ENCODE data around the gene KRT16. TPM values are rescaled to one million over a fixed set of nuclear protein-coding genes. Genes with fewer than 3 reads are reported as not detected.
A peak's percentile ranks its signal among the peaks of the same experiment; 100 is the strongest.
"Not testable (repeated sequence)": the region's sequence is repeated elsewhere in the genome, so short reads cannot be mapped to it uniquely, and the experiment has no call there.

KRT16 gene
- total RNA-seq, 1 donor from 2014 or later: not detected

DNA sequence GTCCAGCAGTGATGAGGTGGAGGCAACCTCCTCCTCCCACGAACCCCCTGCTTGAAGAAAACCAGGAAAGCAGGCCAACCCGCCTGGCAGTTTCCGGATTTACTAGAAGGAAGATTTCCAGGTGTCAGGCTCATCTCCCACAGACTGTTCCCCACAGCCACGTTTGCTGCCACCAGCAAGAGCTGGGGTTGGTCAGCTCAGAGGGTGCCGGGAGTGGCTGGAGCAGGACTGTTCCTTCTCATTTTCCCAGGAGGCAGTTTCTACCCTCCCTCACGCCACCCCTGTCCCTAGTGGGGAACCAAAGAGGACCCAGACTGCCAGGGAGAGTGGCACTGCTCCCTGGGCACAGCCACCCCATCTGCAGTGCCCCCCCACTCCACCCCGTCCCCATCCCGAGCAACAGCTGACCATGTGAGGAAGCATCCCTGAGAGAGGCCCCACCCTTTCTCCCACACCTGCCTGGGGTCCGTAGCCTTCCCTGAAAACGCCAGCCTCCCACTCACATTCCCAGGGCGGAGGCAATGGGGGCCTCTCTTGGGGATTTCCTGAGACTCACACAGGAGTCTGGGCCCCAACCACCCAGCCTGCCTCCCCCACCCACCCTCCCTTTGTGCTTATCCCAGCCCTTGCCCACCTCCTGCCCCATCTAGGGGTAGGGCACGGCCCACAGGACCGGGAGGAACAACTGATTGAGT is 5.9 kb upstream of the KRT16 start:
- no peak for DNase-seq (ENCODE audit: low spot score)

DNA sequence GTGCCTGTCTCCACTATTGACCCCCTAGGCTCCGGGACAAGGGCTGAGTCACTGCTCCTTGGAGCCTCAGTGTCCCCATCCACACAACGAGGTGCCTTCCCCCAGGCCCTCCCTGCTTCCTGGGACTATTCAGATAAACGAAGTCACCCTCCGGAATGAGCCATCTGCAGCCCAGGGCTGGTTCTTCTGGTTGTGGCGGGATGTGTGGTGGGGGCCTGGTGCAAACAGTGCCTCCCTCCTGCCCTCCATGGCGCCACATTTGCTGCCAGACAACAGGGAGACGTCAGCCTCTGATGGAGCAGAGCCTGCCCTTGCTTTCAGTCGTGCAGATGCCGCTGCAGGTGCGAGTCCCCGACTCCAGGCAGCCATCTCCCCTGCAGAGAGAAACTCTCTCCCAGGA is 5.1 kb upstream of the KRT16 start:
- no peaks in the 10 kb centered on the region for H3K36me3 ChIP-seq
- no peak overlapping the region for H2AFZ ChIP-seq (replicated peaks)
- H4K20me1 ChIP-seq (ENCODE audit: low read depth): no peaks in the 10 kb centered on the region
- no peak for TF ChIP-seq EZH2 (IDR thresholded peaks at IDR 0.05)
- TF ChIP-seq EZH2phosphoT487 (IDR thresholded peaks at IDR 0.05): no peak
- TF ChIP-seq, protein P1, sequence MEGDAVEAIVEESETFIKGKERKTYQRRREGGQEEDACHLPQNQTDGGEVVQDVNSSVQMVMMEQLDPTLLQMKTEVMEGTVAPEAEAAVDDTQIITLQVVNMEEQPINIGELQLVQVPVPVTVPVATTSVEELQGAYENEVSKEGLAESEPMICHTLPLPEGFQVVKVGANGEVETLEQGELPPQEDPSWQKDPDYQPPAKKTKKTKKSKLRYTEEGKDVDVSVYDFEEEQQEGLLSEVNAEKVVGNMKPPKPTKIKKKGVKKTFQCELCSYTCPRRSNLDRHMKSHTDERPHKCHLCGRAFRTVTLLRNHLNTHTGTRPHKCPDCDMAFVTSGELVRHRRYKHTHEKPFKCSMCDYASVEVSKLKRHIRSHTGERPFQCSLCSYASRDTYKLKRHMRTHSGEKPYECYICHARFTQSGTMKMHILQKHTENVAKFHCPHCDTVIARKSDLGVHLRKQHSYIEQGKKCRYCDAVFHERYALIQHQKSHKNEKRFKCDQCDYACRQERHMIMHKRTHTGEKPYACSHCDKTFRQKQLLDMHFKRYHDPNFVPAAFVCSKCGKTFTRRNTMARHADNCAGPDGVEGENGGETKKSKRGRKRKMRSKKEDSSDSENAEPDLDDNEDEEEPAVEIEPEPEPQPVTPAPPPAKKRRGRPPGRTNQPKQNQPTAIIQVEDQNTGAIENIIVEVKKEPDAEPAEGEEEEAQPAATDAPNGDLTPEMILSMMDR (IDR thresholded peaks at IDR 0.05): no peak
- H3K4me3 Mint-ChIP-seq: no peak overlapping the region
- no peak overlapping the region for H3K9ac ChIP-seq
- H3K9me3 ChIP-seq (ENCODE audit: low read depth): no peaks in the 10 kb centered on the region
- H3K27ac Mint-ChIP-seq: no peak overlapping the region
- no peaks in the 10 kb centered on the region for H3K27me3 ChIP-seq
- H3K4me3 ChIP-seq: no peak overlapping the region
- H3K9me3 Mint-ChIP-seq: no peaks in the 10 kb centered on the region
- no peak for DNase-seq (ENCODE audit: low spot score)
- H3F3A ChIP-seq (ENCODE audit: low read depth): no peaks in the 10 kb centered on the region
- H3K4me1 ChIP-seq: no peaks in the 10 kb centered on the region
- no peaks in the 10 kb centered on the region for H3K36me3 Mint-ChIP-seq
- no peak overlapping the region for H3K4me2 ChIP-seq
- H3K79me2 ChIP-seq (ENCODE audit: low read depth): no peaks in the 10 kb centered on the region
- H3K4me1 Mint-ChIP-seq: peaks cover 21% of the 10 kb centered on the region
- peaks cover 9% of the 10 kb centered on the region for H3K27me3 Mint-ChIP-seq (ENCODE audit: insufficient read depth, low read depth)
- no peak overlapping the region for H3K27ac ChIP-seq

More for the DNA sequence above, 5.9 kb upstream of the KRT16 start:
- H3K27me3 ChIP-seq: no peaks in the 10 kb centered on the region
- H3K9me3 Mint-ChIP-seq: no peaks in the 10 kb centered on the region
- no peaks in the 10 kb centered on the region for H3F3A ChIP-seq (ENCODE audit: low read depth)
- no peaks in the 10 kb centered on the region for H3K79me2 ChIP-seq (ENCODE audit: low read depth)
- H3K9me3 ChIP-seq (ENCODE audit: low read depth): no peaks in the 10 kb centered on the region
- H3K4me1 Mint-ChIP-seq: peaks cover 21% of the 10 kb centered on the region
- no peak overlapping the region for H3K27ac Mint-ChIP-seq
- H3K9ac ChIP-seq: no peak overlapping the region
- TF ChIP-seq EZH2phosphoT487 (IDR thresholded peaks at IDR 0.05) (no peak), EZH2 (IDR thresholded peaks at IDR 0.05) (no peak)
- TF ChIP-seq, protein P1 (IDR thresholded peaks at IDR 0.05): no peak
- H4K20me1 ChIP-seq (ENCODE audit: low read depth): no peaks in the 10 kb centered on the region
- H3K36me3 ChIP-seq: no peaks in the 10 kb centered on the region
- peaks cover 4% of the 10 kb centered on the region for H3K4me1 ChIP-seq
- peaks cover 9% of the 10 kb centered on the region for H3K27me3 Mint-ChIP-seq (ENCODE audit: insufficient read depth, low read depth)
- no peak overlapping the region for H3K27ac ChIP-seq
- no peak overlapping the region for H3K4me3 Mint-ChIP-seq
- no peaks in the 10 kb centered on the region for H3K36me3 Mint-ChIP-seq
- H3K4me2 ChIP-seq: no peak overlapping the region
- H3K4me3 ChIP-seq: no peak overlapping the region
- H2AFZ ChIP-seq (replicated peaks): peak overlapping the region; percentile 52

DNA sequence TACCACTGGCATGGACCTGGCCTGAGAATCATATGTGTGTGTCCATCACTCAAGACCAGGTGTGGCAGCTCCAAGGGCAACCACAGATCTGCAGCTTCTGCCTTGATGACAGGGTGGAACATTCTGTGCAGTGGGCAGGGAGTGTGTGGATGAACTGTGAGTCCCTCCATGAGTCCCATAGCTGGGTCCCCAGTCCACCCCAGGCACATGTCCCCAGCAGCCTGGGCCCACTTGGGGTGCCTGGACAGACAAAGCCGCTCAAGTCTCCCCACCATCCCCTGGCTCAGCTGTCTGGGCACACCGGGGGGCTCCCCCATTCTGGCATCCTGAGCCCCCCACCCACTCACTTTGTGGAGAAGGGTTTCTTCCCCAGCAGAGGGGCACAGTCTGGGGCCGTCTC is 4.6 kb upstream of the KRT16 start:
- no peaks in the 10 kb centered on the region for H3K4me1 ChIP-seq
- DNase-seq (ENCODE audit: low spot score): no peak
- H3K36me3 ChIP-seq: no peaks in the 10 kb centered on the region
- Mint-ChIP-seq H3K4me1 (peaks cover 21% of the 10 kb centered on the region), H3K4me3 (no peak overlapping the region), H3K36me3 (no peaks in the 10 kb centered on the region), H3K27ac (no peak overlapping the region), H3K9me3 (no peaks in the 10 kb centered on the region), H3K27me3 (ENCODE audit: insufficient read depth, low read depth) (peaks cover 9% of the 10 kb centered on the region)
- H3K4me3 ChIP-seq: no peak overlapping the region
- H4K20me1 ChIP-seq (ENCODE audit: low read depth): no peaks in the 10 kb centered on the region
- no peaks in the 10 kb centered on the region for H3K27me3 ChIP-seq
- no peak overlapping the region for H3K9ac ChIP-seq
- no peaks in the 10 kb centered on the region for H3K79me2 ChIP-seq (ENCODE audit: low read depth)
- no peaks in the 10 kb centered on the region for H3F3A ChIP-seq (ENCODE audit: low read depth)
- TF ChIP-seq EZH2 (IDR thresholded peaks at IDR 0.05) (no peak), EZH2phosphoT487 (IDR thresholded peaks at IDR 0.05) (no peak)
- TF ChIP-seq, protein P1 (IDR thresholded peaks at IDR 0.05): no peak
- no peak overlapping the region for H3K27ac ChIP-seq
- no peaks in the 10 kb centered on the region for H3K9me3 ChIP-seq (ENCODE audit: low read depth)
- no peak overlapping the region for H3K4me2 ChIP-seq
- no peak overlapping the region for H2AFZ ChIP-seq (replicated peaks)

DNA sequence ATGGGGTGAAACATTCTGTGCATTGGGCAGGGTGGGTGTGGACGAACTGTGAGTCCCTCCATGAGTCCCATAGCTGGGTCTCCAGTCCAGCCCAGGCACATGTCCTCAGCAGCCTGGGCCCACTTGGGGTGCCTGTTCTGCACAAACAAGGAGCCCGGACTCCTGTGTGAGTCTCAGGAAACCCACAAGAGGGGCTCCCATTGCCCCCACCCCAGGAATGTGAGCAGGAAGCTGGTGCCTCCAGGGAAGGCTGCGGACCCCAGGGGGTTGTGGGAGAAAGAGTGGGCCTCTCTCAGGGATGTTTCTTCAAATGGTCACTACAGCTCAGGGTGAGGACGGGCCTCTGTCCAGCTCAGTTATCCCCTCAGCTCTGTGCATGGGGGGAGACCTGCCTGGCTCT is 3.9 kb upstream of the KRT16 start:
- peaks cover 21% of the 10 kb centered on the region for H3K4me1 Mint-ChIP-seq
- H3K9me3 ChIP-seq (ENCODE audit: low read depth); H3K36me3 Mint-ChIP-seq; H3K36me3 ChIP-seq; H3K4me1 ChIP-seq; H3K4me3 ChIP-seq; H2AFZ ChIP-seq (replicated peaks); H3K4me3 Mint-ChIP-seq; H3K9ac ChIP-seq; H4K20me1 ChIP-seq (ENCODE audit: low read depth); H3F3A ChIP-seq (ENCODE audit: low read depth); H3K79me2 ChIP-seq (ENCODE audit: low read depth); H3K27me3 ChIP-seq; H3K27ac Mint-ChIP-seq; H3K27ac ChIP-seq; H3K9me3 Mint-ChIP-seq; H3K4me2 ChIP-seq; H3K27me3 Mint-ChIP-seq (ENCODE audit: insufficient read depth, low read depth): not testable (repeated sequence)
- peak; percentile 41 for DNase-seq (ENCODE audit: low spot score)
